Measurements from ENCODE around the gene OR4K15.

OR4K15 gene

GRCh38 chr14:19993438-19993837 lies 18.0 kb downstream of the OR4K15 start:
- in situ Hi-C loops (cut with MboI; ENCODE audit: low pct_unique_long_range_greater_than_20kb, low sequenced_read_pairs, unreplicated experiment): no loop called here
- DNase-seq (ENCODE audit: low spot score): no peak
- TF ChIP-seq, protein P1, sequence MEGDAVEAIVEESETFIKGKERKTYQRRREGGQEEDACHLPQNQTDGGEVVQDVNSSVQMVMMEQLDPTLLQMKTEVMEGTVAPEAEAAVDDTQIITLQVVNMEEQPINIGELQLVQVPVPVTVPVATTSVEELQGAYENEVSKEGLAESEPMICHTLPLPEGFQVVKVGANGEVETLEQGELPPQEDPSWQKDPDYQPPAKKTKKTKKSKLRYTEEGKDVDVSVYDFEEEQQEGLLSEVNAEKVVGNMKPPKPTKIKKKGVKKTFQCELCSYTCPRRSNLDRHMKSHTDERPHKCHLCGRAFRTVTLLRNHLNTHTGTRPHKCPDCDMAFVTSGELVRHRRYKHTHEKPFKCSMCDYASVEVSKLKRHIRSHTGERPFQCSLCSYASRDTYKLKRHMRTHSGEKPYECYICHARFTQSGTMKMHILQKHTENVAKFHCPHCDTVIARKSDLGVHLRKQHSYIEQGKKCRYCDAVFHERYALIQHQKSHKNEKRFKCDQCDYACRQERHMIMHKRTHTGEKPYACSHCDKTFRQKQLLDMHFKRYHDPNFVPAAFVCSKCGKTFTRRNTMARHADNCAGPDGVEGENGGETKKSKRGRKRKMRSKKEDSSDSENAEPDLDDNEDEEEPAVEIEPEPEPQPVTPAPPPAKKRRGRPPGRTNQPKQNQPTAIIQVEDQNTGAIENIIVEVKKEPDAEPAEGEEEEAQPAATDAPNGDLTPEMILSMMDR (IDR thresholded peaks at IDR 0.05; ENCODE audit: extremely low read depth, insufficient read depth, missing control alignments): no peak

GRCh38 chr14:20001863-20002262 lies 26.5 kb downstream of the OR4K15 start, which contains the start of gene OR4Q2:
Gene OR4Q2, plus strand, starts transcription at chr14:20002163.
- no peak for DNase-seq (ENCODE audit: low spot score)
- TF ChIP-seq, protein P1 (IDR thresholded peaks at IDR 0.05; ENCODE audit: extremely low read depth, insufficient read depth, missing control alignments): no peak
- in situ Hi-C loops (cut with MboI; ENCODE audit: low pct_unique_long_range_greater_than_20kb, low sequenced_read_pairs, unreplicated experiment): no loop called here

DNA sequence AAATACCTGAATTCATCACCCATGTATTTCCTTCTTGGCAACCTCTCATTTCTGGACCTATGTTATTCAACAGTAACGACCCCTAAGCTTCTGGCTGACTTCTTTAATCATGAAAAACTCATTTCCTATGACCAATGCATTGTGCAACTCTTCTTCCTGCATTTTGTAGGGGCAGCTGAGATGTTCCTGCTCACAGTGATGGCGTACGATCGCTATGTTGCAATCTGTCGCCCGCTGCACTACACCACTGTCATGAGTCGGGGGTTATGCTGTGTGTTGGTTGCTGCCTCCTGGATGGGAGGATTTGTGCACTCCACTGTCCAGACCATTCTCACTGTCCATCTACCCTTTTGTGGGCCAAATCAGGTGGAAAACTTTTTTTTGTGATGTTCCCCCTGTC lies 26.9 kb downstream of the OR4K15 start:
- TF ChIP-seq, protein P1 (IDR thresholded peaks at IDR 0.05; ENCODE audit: extremely low read depth, insufficient read depth, missing control alignments): no peak
- DNase-seq (ENCODE audit: low spot score): no peak
- in situ Hi-C loops (cut with MboI; ENCODE audit: low pct_unique_long_range_greater_than_20kb, low sequenced_read_pairs, unreplicated experiment): no loop called here

GRCh38 chr14:20008156-20008555 lies 32.8 kb downstream of the OR4K15 start:
- in situ Hi-C loops (cut with MboI; ENCODE audit: low pct_unique_long_range_greater_than_20kb, low sequenced_read_pairs, unreplicated experiment): no loop called here
- DNase-seq (ENCODE audit: low spot score): no peak

DNA sequence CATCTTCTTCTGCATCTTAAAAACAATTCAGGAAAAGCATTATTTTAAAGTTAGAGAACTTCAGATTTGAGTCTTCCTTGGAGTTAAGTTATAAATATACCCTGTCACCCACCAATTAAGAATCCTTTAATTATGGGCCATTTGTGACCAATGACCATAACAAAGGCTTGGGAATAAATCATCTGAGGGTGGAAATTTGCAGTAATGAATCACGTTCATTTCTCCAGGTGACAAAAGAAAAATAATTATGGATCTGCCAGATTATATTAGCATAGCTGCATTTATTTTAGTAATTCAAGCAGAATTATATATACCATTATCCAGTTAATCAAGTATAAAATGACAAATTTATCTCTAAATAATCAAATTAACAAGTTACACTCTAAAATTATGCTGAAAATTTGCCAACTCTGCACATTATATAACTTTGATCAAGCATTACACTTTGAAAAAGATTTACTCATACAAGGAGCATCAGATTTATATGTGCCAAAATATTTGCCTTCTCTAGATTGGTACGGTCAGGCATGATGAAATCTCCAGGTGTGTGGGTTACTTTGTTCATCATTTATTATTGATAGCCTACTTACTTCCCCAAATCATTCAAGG lies 44.0 kb downstream of the OR4K15 start, which contains the start of gene OR4K14:
Gene OR4K14 (minus strand): TSS at position 51 of the 609 bp plus-strand sequence. CDS start 4,114 bp downstream, outside the sequence.
- no peak for DNase-seq (ENCODE audit: low spot score)
- in situ Hi-C loops (cut with MboI; ENCODE audit: low pct_unique_long_range_greater_than_20kb, low sequenced_read_pairs, unreplicated experiment): no loop called here

More at GRCh38 chr14:20008156-20008555, 32.8 kb downstream of the OR4K15 start:
- TF ChIP-seq, protein P1 (IDR thresholded peaks at IDR 0.05; ENCODE audit: extremely low read depth, insufficient read depth, missing control alignments): no peak

More for the DNA sequence above, 44.0 kb downstream of the OR4K15 start, which contains the start of gene OR4K14:
- TF ChIP-seq, protein P1 (IDR thresholded peaks at IDR 0.05; ENCODE audit: extremely low read depth, insufficient read depth, missing control alignments): no peak
